K562 (cell line): ENCODE measurements around the gene DSP. TPM values are rescaled to one million over a fixed set of nuclear protein-coding genes. Genes with fewer than 3 reads are reported as not detected.

Experiments
- CEBPZ ChIP-seq: fragments of 150-350 bp; IDR thresholded peaks from 2 replicates; pipeline ENCODE4 v1.6.1; 2014; ENCODE audit warnings: low read depth, mild to moderate bottlenecking, low read length, borderline replicate concordance
- ERF ChIP-seq: fragments of 450-650 bp; formaldehyde crosslinking; IDR thresholded peaks from 2 replicates; pipeline ENCODE4 v1.4.0; 2020; ENCODE audit warnings: mild to moderate bottlenecking, mixed read lengths
- GTF2E2 ChIP-seq: fragments of 200-800 bp; sonication (Bioruptor generic); IDR thresholded peaks from 2 replicates; pipeline ENCODE4 v1.6.1; 2016; ENCODE audit warnings: missing genetic modification characterization, missing compliant biosample characterization
- HNRNPL ChIP-seq: fragments of 200-400 bp; formaldehyde crosslinking; IDR thresholded peaks from 2 replicates; pipeline ENCODE4 v1.6.1; 2017; ENCODE audit warnings: low read depth, mild to moderate bottlenecking, low read length
- MYBL2 ChIP-seq, 2 experiments: fragments of 450-650 bp in 1 of 2; sonication (generic) in 1 of 2; formaldehyde crosslinking in 1 of 2; IDR thresholded peaks; 2 replicates each; pipeline versions ENCODE4 v1.6.1 to v1.8.1; 2017 to 2022; ENCODE audit warnings: borderline replicate concordance in 1 of 2, inconsistent platforms in 1 of 2, low read depth in 1 of 2, mild to moderate bottlenecking in 1 of 2, missing genetic modification reagents in 1 of 2, moderate library complexity in 1 of 2
- NR0B1 ChIP-seq: fragments of 450-650 bp; IDR thresholded peaks from one replicate; pipeline ENCODE4 v1.6.1; 2018; ENCODE audit warnings: mild to moderate bottlenecking, moderate library complexity; ENCODE audit not compliant: partially characterized antibody
- NR2F6 ChIP-seq: fragments of 450-650 bp; formaldehyde crosslinking; IDR thresholded peaks from 2 replicates; pipeline ENCODE4 v1.4.0; 2020; ENCODE audit warnings: mild to moderate bottlenecking
- RNF2 ChIP-seq: sonication (generic); IDR thresholded peaks from 2 replicates; pipeline ENCODE4 v1.6.1; 2016
- ZNF23 ChIP-seq: fragments of 250-450 bp; sonication (Bioruptor Pico); IDR thresholded peaks from 2 replicates; pipeline ENCODE4 v1.4.0; 2020; ENCODE audit warnings: mild to moderate bottlenecking
- ZNF408 ChIP-seq: fragments of 250-450 bp; sonication (Bioruptor Pico); IDR thresholded peaks from 2 replicates; pipeline ENCODE4 v1.4.0; 2020; ENCODE audit warnings: low read depth, mild to moderate bottlenecking, moderate library complexity
- ZNF780A ChIP-seq: fragments of 250-450 bp; sonication (Bioruptor Pico); IDR thresholded peaks from 2 replicates; pipeline ENCODE4 v1.5.0; 2021; ENCODE audit warnings: mild to moderate bottlenecking
- polyA plus RNA-seq, 8 experiments: library from polyadenylated mRNA; depleted of rRNA in 4 of 8; stranded (reverse) in 5 of 8; unstranded in 3 of 8; fragments of >200 nt; fragmentation: Nextera tagmentation in 2 of 8; fragmentation: Illumina TruSeq in 1 of 8; extraction: Ambion mirVana in 2 of 8; extraction: Trizol in 1 of 8; gene quantifications; 2 replicates each; pipeline versions ENCODE4 v1.2.1 to v1.2.3, GENCODE V29; 2011 to 2014; ENCODE audit warnings: inconsistent platforms in 1 of 8, missing spikeins in 1 of 8
- total RNA-seq, 7 experiments: library from RNA; depleted of rRNA in 6 of 7; stranded (reverse); fragments of >200 nt in 6 of 7; fragmentation: Illumina TruSeq in 2 of 7; extraction: Trizol in 2 of 7; gene quantifications; 2 replicates each; pipeline versions ENCODE4 v1.2.1 to v1.2.3, GENCODE V29; 2011 to 2021; ENCODE audit warnings: low replicate concordance in 1 of 7
- TF ChIP-seq, protein P1 (sequence below), 2 experiments: IDR thresholded peaks; 2 replicates each; pipeline ENCODE4 v1.6.1; 2011; ENCODE audit warnings: borderline replicate concordance in 1 of 2, control low read depth in 1 of 2, low read depth in 1 of 2, low read length in 1 of 2, mild to moderate bottlenecking in 1 of 2, mixed read lengths in 1 of 2, moderate library complexity in 1 of 2; ENCODE audit not compliant: insufficient read depth in 1 of 2, insufficient read length in 1 of 2, poor library complexity in 1 of 2, severe bottlenecking in 1 of 2; ENCODE audit errors: extremely low read depth in 1 of 2
- TF ChIP-seq, protein P2 (sequence below): fragments of 450-650 bp; formaldehyde crosslinking; IDR thresholded peaks from 2 replicates; pipeline ENCODE4 v1.4.0; 2020; ENCODE audit warnings: mild to moderate bottlenecking, moderate library complexity
- TF ChIP-seq, protein P3 (sequence below): sonication (generic); formaldehyde crosslinking; IDR thresholded peaks from 2 replicates; pipeline ENCODE4 v1.8.0; 2022; ENCODE audit warnings: mild to moderate bottlenecking, missing genetic modification reagents, borderline replicate concordance
- TF ChIP-seq, protein P4 (sequence below): fragments of 250-450 bp; sonication (Bioruptor Pico); IDR thresholded peaks from 2 replicates; pipeline ENCODE4 v1.5.0; 2021

DSP gene
- total and polyA plus RNA-seq, 9 of the 15 experiments (the other 6 are each of a cell fraction or from before 2014, with no cell fraction given): under 0.01 to 0.24 (median 0.03) TPM; not detected in 2

GRCh38 chr6:7589949-7590917 lies 48.8 kb downstream of the DSP start, which contains the start of gene SNRNP48 (continued):
- TF ChIP-seq, protein P1, sequence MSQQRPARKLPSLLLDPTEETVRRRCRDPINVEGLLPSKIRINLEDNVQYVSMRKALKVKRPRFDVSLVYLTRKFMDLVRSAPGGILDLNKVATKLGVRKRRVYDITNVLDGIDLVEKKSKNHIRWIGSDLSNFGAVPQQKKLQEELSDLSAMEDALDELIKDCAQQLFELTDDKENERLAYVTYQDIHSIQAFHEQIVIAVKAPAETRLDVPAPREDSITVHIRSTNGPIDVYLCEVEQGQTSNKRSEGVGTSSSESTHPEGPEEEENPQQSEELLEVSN (IDR thresholded peaks at IDR 0.05; ENCODE audit: borderline replicate concordance in 1 of 2, extremely low read depth in 1 of 2, insufficient read depth in 1 of 2, insufficient read length in 1 of 2, low read depth in 1 of 2, low read length in 1 of 2, poor library complexity in 1 of 2, severe bottlenecking in 1 of 2): peak; percentile 49 to 77
- TF ChIP-seq, protein P2, sequence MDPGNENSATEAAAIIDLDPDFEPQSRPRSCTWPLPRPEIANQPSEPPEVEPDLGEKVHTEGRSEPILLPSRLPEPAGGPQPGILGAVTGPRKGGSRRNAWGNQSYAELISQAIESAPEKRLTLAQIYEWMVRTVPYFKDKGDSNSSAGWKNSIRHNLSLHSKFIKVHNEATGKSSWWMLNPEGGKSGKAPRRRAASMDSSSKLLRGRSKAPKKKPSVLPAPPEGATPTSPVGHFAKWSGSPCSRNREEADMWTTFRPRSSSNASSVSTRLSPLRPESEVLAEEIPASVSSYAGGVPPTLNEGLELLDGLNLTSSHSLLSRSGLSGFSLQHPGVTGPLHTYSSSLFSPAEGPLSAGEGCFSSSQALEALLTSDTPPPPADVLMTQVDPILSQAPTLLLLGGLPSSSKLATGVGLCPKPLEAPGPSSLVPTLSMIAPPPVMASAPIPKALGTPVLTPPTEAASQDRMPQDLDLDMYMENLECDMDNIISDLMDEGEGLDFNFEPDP (CRISPR knock-in tag): no peak
- TF ChIP-seq ZNF780A (CRISPR knock-in tag): no peak
- TF ChIP-seq ZNF23 (CRISPR knock-in tag): no peak
- TF ChIP-seq ZNF408 (CRISPR knock-in tag): no peak
- no peak for TF ChIP-seq RNF2
- 0 out of 2 replicates have a peak, but pooled peaks have one; percentile 40 for TF ChIP-seq ERF (CRISPR knock-in tag)
- no peak for TF ChIP-seq NR0B1
- no peak for TF ChIP-seq GTF2E2 (tag)
- TF ChIP-seq, protein P3, sequence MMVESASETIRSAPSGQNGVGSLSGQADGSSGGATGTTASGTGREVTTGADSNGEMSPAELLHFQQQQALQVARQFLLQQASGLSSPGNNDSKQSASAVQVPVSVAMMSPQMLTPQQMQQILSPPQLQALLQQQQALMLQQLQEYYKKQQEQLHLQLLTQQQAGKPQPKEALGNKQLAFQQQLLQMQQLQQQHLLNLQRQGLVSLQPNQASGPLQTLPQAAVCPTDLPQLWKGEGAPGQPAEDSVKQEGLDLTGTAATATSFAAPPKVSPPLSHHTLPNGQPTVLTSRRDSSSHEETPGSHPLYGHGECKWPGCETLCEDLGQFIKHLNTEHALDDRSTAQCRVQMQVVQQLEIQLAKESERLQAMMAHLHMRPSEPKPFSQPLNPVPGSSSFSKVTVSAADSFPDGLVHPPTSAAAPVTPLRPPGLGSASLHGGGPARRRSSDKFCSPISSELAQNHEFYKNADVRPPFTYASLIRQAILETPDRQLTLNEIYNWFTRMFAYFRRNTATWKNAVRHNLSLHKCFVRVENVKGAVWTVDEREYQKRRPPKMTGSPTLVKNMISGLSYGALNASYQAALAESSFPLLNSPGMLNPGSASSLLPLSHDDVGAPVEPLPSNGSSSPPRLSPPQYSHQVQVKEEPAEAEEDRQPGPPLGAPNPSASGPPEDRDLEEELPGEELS (CRISPR knock-in tag): no peak
- TF ChIP-seq CEBPZ: no peak
- no peak for TF ChIP-seq NR2F6 (CRISPR knock-in tag)
- TF ChIP-seq, protein P4, sequence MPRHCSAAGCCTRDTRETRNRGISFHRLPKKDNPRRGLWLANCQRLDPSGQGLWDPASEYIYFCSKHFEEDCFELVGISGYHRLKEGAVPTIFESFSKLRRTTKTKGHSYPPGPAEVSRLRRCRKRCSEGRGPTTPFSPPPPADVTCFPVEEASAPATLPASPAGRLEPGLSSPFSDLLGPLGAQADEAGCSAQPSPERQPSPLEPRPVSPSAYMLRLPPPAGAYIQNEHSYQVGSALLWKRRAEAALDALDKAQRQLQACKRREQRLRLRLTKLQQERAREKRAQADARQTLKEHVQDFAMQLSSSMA (CRISPR knock-in tag): no peak
- TF ChIP-seq HNRNPL: no peak
- TF ChIP-seq MYBL2 (IDR thresholded peaks at IDR 0.05; ENCODE audit: low read depth): no peak
- TF ChIP-seq MYBL2 (CRISPR knock-in tag; IDR thresholded peaks at IDR 0.05; ENCODE audit: borderline replicate concordance): no peak
